ENCODE data around the gene PRPF19. TPM values are rescaled to one million over a fixed set of nuclear protein-coding genes. Genes with fewer than 3 reads are reported as not detected.
A peak's percentile ranks its signal among the peaks of the same experiment; 100 is the strongest.

Gene PRPF19
- total and polyA plus RNA-seq, 2 of the 13 experiments (the other 11 are each of a cell fraction or from before 2014, with no cell fraction given) = 27.4 to 91.1 TPM

GRCh38 chr11:60887556-60887955 lies 18.8 kb downstream of the PRPF19 start:
- H3K79me2 ChIP-seq (ENCODE audit: insufficient read depth, low read length) = no peaks in the 10 kb centered on the region
- no peak overlapping the region for H3K27ac ChIP-seq (ENCODE audit: extremely low read length, insufficient read depth, low read length)
- H3K36me3 ChIP-seq (replicated peaks in 1 of 2; ENCODE audit: control insufficient read depth in 1 of 2, insufficient read depth in 2 of 2, low read length in 2 of 2) = peaks cover 2 to 10% of the 10 kb centered on the region in 2 experiments; a peak in 3 of 5 replicates
- H3K9ac ChIP-seq (ENCODE audit: insufficient read depth, low read depth, low read length) = no peak overlapping the region
- ATAC-seq (peak; percentile 98), DNase-seq (ENCODE audit: low spot score) (peak; percentile 66), FAIRE-seq (peak; percentile 90)
- no peak overlapping the region for H2AFZ ChIP-seq (ENCODE audit: low read length)
- BruUV-seq (replicated peaks) = no TSS peak
- POLR2A ChIA-PET = interaction anchor here (1.0 to 1.6 kb wide), 5 partner anchors 12 to 56 kb away, joined by 3 to 13 read pairs (median 4); partner anchors contain the start of gene PRPF19
- H3K4me2 ChIP-seq (ENCODE audit: low read depth, low read length) = no peak overlapping the region
- H3K4me1 ChIP-seq (ENCODE audit: insufficient read depth, low read length) = no peaks in the 10 kb centered on the region
- no peaks in the 10 kb centered on the region for H3K9me3 ChIP-seq (ENCODE audit: low read length)
- no peak overlapping the region for H3K4me3 ChIP-seq (replicated peaks in 1 of 3; ENCODE audit: insufficient read depth in 1 of 3, low read depth in 2 of 3, low read length in 3 of 3)
- CTCF ChIA-PET (ENCODE audit: low intra/inter-chr PET ratio, low total read pairs) = interaction anchor here (0.8 to 4.3 kb wide), 5 partner anchors 12 to 112 kb away, joined by 3 to 81 read pairs (median 4); no protein-coding TSS in a partner anchor
- H3K27me3 ChIP-seq (ENCODE audit: control insufficient read depth in 1 of 2, insufficient read depth in 2 of 2, low read length in 2 of 2) = no peaks in the 10 kb centered on the region
- 75% methylated on average over 2 of the region's 5 CpGs for WGBS (ENCODE audit: low lambda C conversion rate)
- intact Hi-C loops (cut with micrococcal nuclease; ENCODE audit: unreplicated experiment) (loop anchor here (1.0 to 5.0 kb wide), 2 partner anchors 56 to 110 kb away; no protein-coding TSS in a partner anchor), in situ Hi-C loops (cut with HindIII; ENCODE audit: extremely low pct_ligation_motif_present, low pct_unique_long_range_greater_than_20kb) (no loop called here)
- no peaks in the 10 kb centered on the region for H4K20me1 ChIP-seq (ENCODE audit: insufficient read depth, low read length)
- TF ChIP-seq ZNF777 (CRISPR knock-in tag; IDR thresholded peaks at IDR 0.05) = no peak
- TF ChIP-seq HIVEP1 (CRISPR knock-in tag; IDR thresholded peaks at IDR 0.05) = no peak
- TF ChIP-seq STAG1 (CRISPR knock-in tag; IDR thresholded peaks at IDR 0.05) = peak; percentile 99
- no peak for TF ChIP-seq SETDB1 (CRISPR knock-in tag; IDR thresholded peaks at IDR 0.05; ENCODE audit: borderline replicate concordance)
- TF ChIP-seq ERF (CRISPR knock-in tag; IDR thresholded peaks at IDR 0.05) = 0 out of 2 replicates have a peak, but pooled peaks have one; percentile 48
- no peak for TF ChIP-seq TSC22D2 (CRISPR knock-in tag; IDR thresholded peaks at IDR 0.05; ENCODE audit: borderline replicate concordance)
- 0 out of 2 replicates have a peak, but pooled peaks have one; percentile 68 for TF ChIP-seq ZNF616 (CRISPR knock-in tag; IDR thresholded peaks at IDR 0.05; ENCODE audit: low read depth)
- TF ChIP-seq ZNF792 (CRISPR knock-in tag; IDR thresholded peaks at IDR 0.05) = no peak
- peak; percentile 69 for TF ChIP-seq XRCC5 (optimal IDR thresholded peaks at IDR 0.05; ENCODE audit: low read length)
- TF ChIP-seq ZNF768 (CRISPR knock-in tag; IDR thresholded peaks at IDR 0.05) = no peak
- TF ChIP-seq TOPORS (CRISPR knock-in tag; IDR thresholded peaks at IDR 0.05) = no peak
- no peak for TF ChIP-seq GABPB1 (CRISPR knock-in tag; IDR thresholded peaks at IDR 0.05)
- 0 out of 2 replicates have a peak, but pooled peaks have one; percentile 22 for TF ChIP-seq ZFP1 (CRISPR knock-in tag; IDR thresholded peaks at IDR 0.05)
- no peak for TF ChIP-seq THAP9 (CRISPR knock-in tag; IDR thresholded peaks at IDR 0.05; ENCODE audit: borderline replicate concordance)
- TF ChIP-seq AKAP8 (CRISPR knock-in tag; IDR thresholded peaks at IDR 0.05) = no peak
- no peak for TF ChIP-seq ZNF510 (CRISPR knock-in tag; IDR thresholded peaks at IDR 0.05; ENCODE audit: low read depth)
- no peak for TF ChIP-seq GFI1 (CRISPR knock-in tag; IDR thresholded peaks at IDR 0.05; ENCODE audit: borderline replicate concordance)
- TF ChIP-seq GATAD2A (CRISPR knock-in tag; IDR thresholded peaks at IDR 0.05) = 0 out of 2 replicates have a peak, but pooled peaks have one; percentile 28
- no peak for TF ChIP-seq ZNF503 (CRISPR knock-in tag; IDR thresholded peaks at IDR 0.05)
- TF ChIP-seq SP5 (CRISPR knock-in tag; IDR thresholded peaks at IDR 0.05; ENCODE audit: borderline replicate concordance, low read depth) = 0 out of 2 replicates have a peak, but pooled peaks have one; percentile 4
- no peak for TF ChIP-seq U2AF2 (IDR thresholded peaks at IDR 0.05; ENCODE audit: low read depth, low read length)
- TF ChIP-seq RAD21 (CRISPR knock-in tag; IDR thresholded peaks at IDR 0.05) = peak; percentile 93
- TF ChIP-seq ZNF230 (CRISPR knock-in tag; IDR thresholded peaks at IDR 0.05) = no peak
- TF ChIP-seq CBX5 (CRISPR knock-in tag; IDR thresholded peaks at IDR 0.05; ENCODE audit: borderline replicate concordance) = peak; percentile 50; the same call in 1 of the 2 replicates
- no peak for TF ChIP-seq PPARG (CRISPR knock-in tag; conservative IDR thresholded peaks at IDR 0.05)

Measured in HepG2 (cell line).